Fibroblast of mammary gland (primary cell): ENCODE data around the gene RABGAP1L.
A peak's percentile ranks its signal among the peaks of the same experiment; 100 is the strongest.

Experiments
- DNase-seq: peaks from one replicate; pipeline ENCODE4 v3.0.0-alpha.2; 2010; ENCODE audit warnings: low read depth
- H3K4me3 ChIP-seq: 2 replicates; pipeline ENCODE4 v1.5.1; 2011; ENCODE audit warnings: low read depth, mild to moderate bottlenecking, low read length, moderate library complexity; ENCODE audit not compliant: control insufficient read depth
- TF ChIP-seq, protein P1 (sequence below): conservative IDR thresholded peaks from 2 replicates; pipeline ENCODE4 v1.5.1; 2011; ENCODE audit warnings: low read depth, low read length, inconsistent platforms; ENCODE audit not compliant: control insufficient read depth, insufficient read depth

Gene RABGAP1L

DNA sequence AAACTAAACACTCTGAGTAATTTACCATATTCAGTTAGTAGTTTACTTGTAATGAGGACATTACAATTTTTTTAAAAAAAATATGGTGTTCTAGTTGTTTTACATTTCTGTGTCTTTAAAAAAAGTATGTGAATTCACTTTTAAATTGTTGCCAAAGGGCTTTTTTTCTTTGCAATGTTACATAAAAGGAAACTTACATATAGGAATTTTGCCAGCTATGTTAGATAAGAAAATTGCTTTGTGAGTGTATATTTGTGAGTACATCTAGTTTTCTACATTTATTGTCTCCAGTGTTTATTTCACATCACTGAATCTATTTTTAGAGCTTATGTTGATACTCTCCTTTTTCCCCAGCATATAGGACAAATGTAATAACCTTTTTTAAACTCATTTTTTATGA lies 495.2 kb downstream of the RABGAP1L start:
- TF ChIP-seq, protein P1, sequence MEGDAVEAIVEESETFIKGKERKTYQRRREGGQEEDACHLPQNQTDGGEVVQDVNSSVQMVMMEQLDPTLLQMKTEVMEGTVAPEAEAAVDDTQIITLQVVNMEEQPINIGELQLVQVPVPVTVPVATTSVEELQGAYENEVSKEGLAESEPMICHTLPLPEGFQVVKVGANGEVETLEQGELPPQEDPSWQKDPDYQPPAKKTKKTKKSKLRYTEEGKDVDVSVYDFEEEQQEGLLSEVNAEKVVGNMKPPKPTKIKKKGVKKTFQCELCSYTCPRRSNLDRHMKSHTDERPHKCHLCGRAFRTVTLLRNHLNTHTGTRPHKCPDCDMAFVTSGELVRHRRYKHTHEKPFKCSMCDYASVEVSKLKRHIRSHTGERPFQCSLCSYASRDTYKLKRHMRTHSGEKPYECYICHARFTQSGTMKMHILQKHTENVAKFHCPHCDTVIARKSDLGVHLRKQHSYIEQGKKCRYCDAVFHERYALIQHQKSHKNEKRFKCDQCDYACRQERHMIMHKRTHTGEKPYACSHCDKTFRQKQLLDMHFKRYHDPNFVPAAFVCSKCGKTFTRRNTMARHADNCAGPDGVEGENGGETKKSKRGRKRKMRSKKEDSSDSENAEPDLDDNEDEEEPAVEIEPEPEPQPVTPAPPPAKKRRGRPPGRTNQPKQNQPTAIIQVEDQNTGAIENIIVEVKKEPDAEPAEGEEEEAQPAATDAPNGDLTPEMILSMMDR, result no peak
- H3K4me3 ChIP-seq, result no peak overlapping the region
- DNase-seq, result no peak

- TF ChIP-seq, protein P1, result no peak
- no peak overlapping the region for H3K4me3 ChIP-seq
- DNase-seq, result no peak
Measured at GRCh38 chr1:174656409-174657059, 497.2 kb downstream of the RABGAP1L start.

DNA sequence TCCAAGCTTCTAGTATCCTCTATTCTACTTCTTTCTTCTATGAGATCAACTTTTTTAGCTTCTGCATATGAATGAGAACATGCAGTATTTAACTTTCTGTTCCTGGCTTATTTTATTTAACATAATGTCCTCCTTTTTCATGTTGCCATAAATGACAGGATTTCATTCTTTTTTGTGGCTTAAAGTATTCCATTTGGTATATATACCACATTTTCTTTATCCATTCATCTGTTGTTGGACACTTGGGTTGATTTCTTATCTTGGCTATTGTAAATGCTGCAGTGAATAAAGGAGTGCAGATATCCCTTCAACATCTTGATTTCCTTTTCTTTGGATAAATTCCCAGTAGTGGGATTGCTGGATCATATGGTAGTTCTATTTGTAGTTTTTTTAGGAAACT lies 498.1 kb downstream of the RABGAP1L start:
- TF ChIP-seq, protein P1, result no peak
- no peak overlapping the region for H3K4me3 ChIP-seq
- DNase-seq, result no peak

GRCh38 chr1:174657893-174658292 lies 498.6 kb downstream of the RABGAP1L start:
- TF ChIP-seq, protein P1, result no peak
- DNase-seq, result no peak
- no peak overlapping the region for H3K4me3 ChIP-seq

DNA sequence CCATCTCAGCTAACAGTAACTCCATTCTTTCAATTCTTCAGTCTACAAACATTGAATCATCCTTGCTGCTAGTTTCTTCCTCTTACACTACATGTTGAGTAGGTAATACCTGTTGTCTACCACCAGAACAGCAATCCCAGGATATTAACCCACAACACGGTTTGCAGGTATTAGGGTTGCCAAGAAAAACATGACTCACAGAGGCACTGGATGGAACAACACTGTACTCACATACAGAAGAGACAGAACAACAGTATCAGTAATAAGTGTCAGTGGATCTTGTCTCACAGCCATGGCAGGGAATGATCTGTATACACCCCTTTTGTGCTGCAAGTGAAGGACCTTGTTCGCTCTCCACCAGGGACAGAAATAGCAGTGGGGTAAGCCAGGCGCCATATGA lies 500.5 kb downstream of the RABGAP1L start:
- peak; percentile 80 for DNase-seq
- TF ChIP-seq, protein P1, result no peak
- no peak overlapping the region for H3K4me3 ChIP-seq

GRCh38 chr1:174660476-174660875 lies 501.2 kb downstream of the RABGAP1L start:
- TF ChIP-seq, protein P1, result no peak
- no peak for DNase-seq
- H3K4me3 ChIP-seq, result no peak overlapping the region

GRCh38 chr1:174663358-174663757 lies 504.0 kb downstream of the RABGAP1L start:
- no peak overlapping the region for H3K4me3 ChIP-seq
- DNase-seq, result no peak
- TF ChIP-seq, protein P1, result no peak
